SK-N-SH treated with all-trans-retinoic acid at 6 μM for 48 hours (cell line): Measurements from ENCODE around the gene ZBTB8B.

Experiments
- BACH2 ChIP-seq: fragments of 250-450 bp; sonication (Bioruptor Pico); IDR thresholded peaks from 2 replicates; pipeline ENCODE4 v1.9.0; 2021; ENCODE audit warnings: mild to moderate bottlenecking, borderline replicate concordance
- RARB ChIP-seq: fragments of 250-450 bp; sonication (Bioruptor Pico); IDR thresholded peaks from 2 replicates; pipeline ENCODE4 v1.8.0; 2021; ENCODE audit warnings: mild to moderate bottlenecking, moderate library complexity
- ZNF70 ChIP-seq: fragments of 450-650 bp; formaldehyde crosslinking; IDR thresholded peaks from 2 replicates; pipeline ENCODE4 v1.5.0; 2020; ENCODE audit warnings: mild to moderate bottlenecking, moderate library complexity
- TF ChIP-seq, protein P1 (sequence below): fragments of 250-450 bp; sonication (Bioruptor Pico); IDR thresholded peaks from 2 replicates; pipeline ENCODE4 v1.5.1; 2021; ENCODE audit warnings: mild to moderate bottlenecking, moderate library complexity
- TF ChIP-seq, protein P2 (sequence below): fragments of 250-450 bp; sonication (Bioruptor Pico); IDR thresholded peaks from 2 replicates; pipeline ENCODE4 v1.8.0; 2020; ENCODE audit warnings: mild to moderate bottlenecking, moderate library complexity, borderline replicate concordance
- TF ChIP-seq, protein P3 (sequence below): fragments of 250-450 bp; sonication (Bioruptor Pico); IDR thresholded peaks from 2 replicates; pipeline ENCODE4 v1.5.1; 2020; ENCODE audit warnings: low read depth, mild to moderate bottlenecking, moderate library complexity

DNA sequence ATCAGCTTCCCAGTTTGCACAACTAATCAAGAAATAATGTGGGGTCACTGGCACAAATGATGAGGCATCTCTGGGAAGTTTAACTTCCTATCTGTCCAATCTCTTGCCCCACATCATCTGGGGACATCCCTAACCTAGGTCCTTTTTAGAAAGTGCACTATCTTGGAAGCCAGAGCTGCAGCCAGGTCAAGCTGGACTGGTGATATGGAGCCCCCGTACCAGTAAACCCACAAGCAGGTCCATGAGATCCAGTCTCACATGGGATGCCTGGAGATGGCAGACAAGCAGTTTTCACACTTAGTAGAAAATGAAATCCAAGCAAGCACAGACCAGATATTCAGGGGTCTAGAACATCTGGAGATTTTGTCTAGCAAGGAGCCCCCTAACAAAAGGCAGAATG lies 43.1 kb upstream of the ZBTB8B start:
- TF ChIP-seq ZNF70, result no peak
- TF ChIP-seq, protein P1, sequence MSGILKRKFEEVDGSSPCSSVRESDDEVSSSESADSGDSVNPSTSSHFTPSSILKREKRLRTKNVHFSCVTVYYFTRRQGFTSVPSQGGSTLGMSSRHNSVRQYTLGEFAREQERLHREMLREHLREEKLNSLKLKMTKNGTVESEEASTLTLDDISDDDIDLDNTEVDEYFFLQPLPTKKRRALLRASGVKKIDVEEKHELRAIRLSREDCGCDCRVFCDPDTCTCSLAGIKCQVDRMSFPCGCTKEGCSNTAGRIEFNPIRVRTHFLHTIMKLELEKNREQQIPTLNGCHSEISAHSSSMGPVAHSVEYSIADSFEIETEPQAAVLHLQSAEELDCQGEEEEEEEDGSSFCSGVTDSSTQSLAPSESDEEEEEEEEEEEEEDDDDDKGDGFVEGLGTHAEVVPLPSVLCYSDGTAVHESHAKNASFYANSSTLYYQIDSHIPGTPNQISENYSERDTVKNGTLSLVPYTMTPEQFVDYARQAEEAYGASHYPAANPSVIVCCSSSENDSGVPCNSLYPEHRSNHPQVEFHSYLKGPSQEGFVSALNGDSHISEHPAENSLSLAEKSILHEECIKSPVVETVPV (CRISPR knock-in tag), result no peak
- TF ChIP-seq BACH2 (CRISPR knock-in tag), result no peak
- TF ChIP-seq, protein P2, sequence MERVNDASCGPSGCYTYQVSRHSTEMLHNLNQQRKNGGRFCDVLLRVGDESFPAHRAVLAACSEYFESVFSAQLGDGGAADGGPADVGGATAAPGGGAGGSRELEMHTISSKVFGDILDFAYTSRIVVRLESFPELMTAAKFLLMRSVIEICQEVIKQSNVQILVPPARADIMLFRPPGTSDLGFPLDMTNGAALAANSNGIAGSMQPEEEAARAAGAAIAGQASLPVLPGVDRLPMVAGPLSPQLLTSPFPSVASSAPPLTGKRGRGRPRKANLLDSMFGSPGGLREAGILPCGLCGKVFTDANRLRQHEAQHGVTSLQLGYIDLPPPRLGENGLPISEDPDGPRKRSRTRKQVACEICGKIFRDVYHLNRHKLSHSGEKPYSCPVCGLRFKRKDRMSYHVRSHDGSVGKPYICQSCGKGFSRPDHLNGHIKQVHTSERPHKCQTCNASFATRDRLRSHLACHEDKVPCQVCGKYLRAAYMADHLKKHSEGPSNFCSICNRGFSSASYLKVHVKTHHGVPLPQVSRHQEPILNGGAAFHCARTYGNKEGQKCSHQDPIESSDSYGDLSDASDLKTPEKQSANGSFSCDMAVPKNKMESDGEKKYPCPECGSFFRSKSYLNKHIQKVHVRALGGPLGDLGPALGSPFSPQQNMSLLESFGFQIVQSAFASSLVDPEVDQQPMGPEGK (CRISPR knock-in tag), result no peak
- no peak for TF ChIP-seq RARB (CRISPR knock-in tag)
- TF ChIP-seq, protein P3, sequence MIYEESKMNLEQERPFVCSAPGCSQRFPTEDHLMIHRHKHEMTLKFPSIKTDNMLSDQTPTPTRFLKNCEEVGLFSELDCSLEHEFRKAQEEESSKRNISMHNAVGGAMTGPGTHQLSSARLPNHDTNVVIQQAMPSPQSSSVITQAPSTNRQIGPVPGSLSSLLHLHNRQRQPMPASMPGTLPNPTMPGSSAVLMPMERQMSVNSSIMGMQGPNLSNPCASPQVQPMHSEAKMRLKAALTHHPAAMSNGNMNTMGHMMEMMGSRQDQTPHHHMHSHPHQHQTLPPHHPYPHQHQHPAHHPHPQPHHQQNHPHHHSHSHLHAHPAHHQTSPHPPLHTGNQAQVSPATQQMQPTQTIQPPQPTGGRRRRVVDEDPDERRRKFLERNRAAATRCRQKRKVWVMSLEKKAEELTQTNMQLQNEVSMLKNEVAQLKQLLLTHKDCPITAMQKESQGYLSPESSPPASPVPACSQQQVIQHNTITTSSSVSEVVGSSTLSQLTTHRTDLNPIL (CRISPR knock-in tag), result no peak
